GM12878 (cell line): Measurements from ENCODE around the gene GNG12. TPM values are rescaled to one million over a fixed set of nuclear protein-coding genes. Genes with fewer than 3 reads are reported as not detected.

Experiments used
- ATAC-seq: fragments of 200-7000 bp; cut with Tn5 transposase; 3 replicates; pipeline ENCODE4 v1.9.1; 2020; ENCODE audit warnings: mild to moderate bottlenecking, moderate library complexity
- BruUV-seq: library from RNA; stranded (reverse); fragments of 400-500 nt; replicated peaks from 2 replicates; lab custom pipeline; 2021; lab: Mats Ljungman, UMichigan
- CTCF ChIA-PET: fragments of 300-600 bp; sonication (Branson Sonifier 250); formaldehyde crosslinking; extraction: SDS; loops from one replicate; lab custom pipeline; 2021; ENCODE audit warnings: inconsistent platforms; lab: Yijun Ruan, JAX
- POLR2A ChIA-PET: fragments of 350-600 bp; formaldehyde crosslinking; extraction: SDS; loops from one replicate; lab custom pipeline; 2021; ENCODE audit warnings: inconsistent platforms; lab: Charles Lee
- RAD21 ChIA-PET: fragments of 300-600 bp; sonication (Branson Sonifier 250); formaldehyde crosslinking; loops from one replicate; lab custom pipeline; 2023; ENCODE audit warnings: antibody characterized with exemption; ENCODE audit not compliant: unreplicated experiment; lab: Charles Lee
- SMC1A ChIA-PET: fragments of 300-600 bp; sonication (Branson Sonifier 250); formaldehyde crosslinking; loops from one replicate; lab custom pipeline; 2023; ENCODE audit not compliant: unreplicated experiment, uncharacterized antibody; lab: Charles Lee
- DNase-seq: peaks from one replicate; pipeline ENCODE4 v3.0.0-alpha.2; 2011; ENCODE audit warnings: low read depth, low spot score
- FAIRE-seq: peaks from 3 replicates; lab custom pipeline; 2011; peaks lifted over from hg19 to GRCh38; lab: Jason Lieb, UNC
- H2AFZ ChIP-seq: 2 replicates; pipeline ENCODE4 v1.6.0; 2011; ENCODE audit warnings: low read depth, low read length, control low read depth; ENCODE audit not compliant: control insufficient read depth
- H3K27ac ChIP-seq: 2 replicates; pipeline ENCODE4 v1.5.1; 2011; ENCODE audit warnings: control low read depth; ENCODE audit not compliant: control insufficient read depth, insufficient read depth
- H3K27me3 ChIP-seq, 2 experiments: replicated peaks in 1 of 2; 2 replicates each; pipeline versions ENCODE4 v1.6.0 to v1.6.1; 2011; ENCODE audit warnings: low read length in 1 of 2; ENCODE audit not compliant: control insufficient read depth in 2 of 2, insufficient read depth in 2 of 2
- H3K36me3 ChIP-seq, 2 experiments: 2 replicates each; pipeline ENCODE4 v1.5.1; 2011; ENCODE audit warnings: low read length in 1 of 2; ENCODE audit not compliant: control insufficient read depth in 2 of 2, insufficient read depth in 2 of 2
- H3K4me1 ChIP-seq: 2 replicates; pipeline ENCODE4 v1.6.1; 2011; ENCODE audit warnings: mild to moderate bottlenecking, low read length, moderate library complexity, mixed read lengths; ENCODE audit not compliant: control insufficient read depth, insufficient read depth
- H3K4me2 ChIP-seq: 2 replicates; pipeline ENCODE4 v1.6.0; 2011; ENCODE audit warnings: control low read depth; ENCODE audit not compliant: control insufficient read depth, insufficient read depth
- H3K4me3 ChIP-seq: fragments of 200-600 bp; sonication (generic); 2 replicates; pipeline ENCODE4 v1.5.1; 2016
- H3K79me2 ChIP-seq: 2 replicates; pipeline ENCODE4 v1.6.0; 2011; ENCODE audit warnings: low read length; ENCODE audit not compliant: control insufficient read depth, insufficient read depth
- H3K9ac ChIP-seq: 2 replicates; pipeline ENCODE4 v1.8.0; 2011; ENCODE audit warnings: low read length, control low read depth, mixed read lengths; ENCODE audit not compliant: control insufficient read depth, insufficient read depth
- H3K9me3 ChIP-seq: replicated peaks from 3 replicates; pipeline ENCODE4 v1.5.1; 2011; ENCODE audit warnings: mild to moderate bottlenecking, low read length; ENCODE audit not compliant: control insufficient read depth, insufficient read depth
- H4K20me1 ChIP-seq: 2 replicates; pipeline ENCODE4 v1.6.0; 2011; ENCODE audit not compliant: control insufficient read depth, insufficient read depth
- BCL11A ChIP-seq: IDR thresholded peaks from 2 replicates; pipeline ENCODE4 v1.6.1; 2011; ENCODE audit warnings: low read depth, low read length
- DPF2 ChIP-seq: fragments of 450-650 bp; IDR thresholded peaks from 2 replicates; pipeline ENCODE4 v1.6.1; 2017; ENCODE audit warnings: mild to moderate bottlenecking
- ELK1 ChIP-seq: IDR thresholded peaks from 2 replicates; pipeline ENCODE4 v1.6.1; 2012; ENCODE audit warnings: low read depth, low read length, improper control_type of control experiment
- FOXM1 ChIP-seq: IDR thresholded peaks from 2 replicates; pipeline ENCODE4 v1.6.1; 2012; ENCODE audit warnings: low read depth, mild to moderate bottlenecking, inconsistent platforms, low read length, moderate library complexity
- IKZF1 ChIP-seq: fragments of 450-650 bp; conservative IDR thresholded peaks from 2 replicates; pipeline ENCODE4 v1.6.1; 2017; ENCODE audit warnings: antibody characterized with exemption, mild to moderate bottlenecking
- IKZF2 ChIP-seq, 2 experiments: fragments of 450-650 bp; IDR thresholded peaks; 2 replicates each; pipeline ENCODE4 v1.6.1; 2017; ENCODE audit warnings: mild to moderate bottlenecking in 2 of 2, moderate library complexity in 2 of 2
- MEF2A ChIP-seq: IDR thresholded peaks from 2 replicates; pipeline ENCODE4 v1.6.1; 2011; ENCODE audit warnings: low read depth, mild to moderate bottlenecking, low read length, moderate library complexity; ENCODE audit not compliant: insufficient read depth
- MEF2B ChIP-seq: fragments of 450-650 bp; IDR thresholded peaks from 2 replicates; pipeline ENCODE4 v1.6.1; 2018; ENCODE audit warnings: mild to moderate bottlenecking, moderate library complexity; ENCODE audit not compliant: partially characterized antibody, poor library complexity, severe bottlenecking
- MLLT1 ChIP-seq: fragments of 450-650 bp; IDR thresholded peaks from 2 replicates; pipeline ENCODE4 v1.6.1; 2016; ENCODE audit warnings: mild to moderate bottlenecking
- MTA2 ChIP-seq: fragments of 450-650 bp; IDR thresholded peaks from 2 replicates; pipeline ENCODE4 v1.6.1; 2016; ENCODE audit warnings: low read depth, mild to moderate bottlenecking, moderate library complexity
- PAX5 ChIP-seq: IDR thresholded peaks from 2 replicates; pipeline ENCODE4 v1.6.1; 2011; ENCODE audit warnings: low read depth, low read length, borderline replicate concordance
- POLR2AphosphoS2 ChIP-seq: IDR thresholded peaks from 2 replicates; pipeline ENCODE4 v1.6.1; 2011; ENCODE audit warnings: low read depth, mild to moderate bottlenecking, low read length, improper control_type of control experiment, moderate library complexity
- RUNX3 ChIP-seq: IDR thresholded peaks from 2 replicates; pipeline ENCODE4 v1.6.1; 2012; ENCODE audit warnings: low read length, inconsistent platforms
- WGBS: methylation state at CpG from one replicate; pipeline ENCODE4 v1.1.6; 2016; ENCODE audit warnings: low lambda C conversion rate; ENCODE audit not compliant: insufficient replicate concordance, insufficient coverage; ENCODE audit errors: missing lambda C conversion rate; 5-methylcytosine and 5-hydroxymethylcytosine counted together
- in situ Hi-C: fragments of 300-500 bp; cut with MboI; formaldehyde crosslinking; loops from 9 replicates; pipeline ENCODE4 v1.14.3; 2018; ENCODE audit warnings: mixed read lengths
- intact Hi-C: fragments of 100-400 bp; cut with micrococcal nuclease; formaldehyde crosslinking; loops from one replicate; pipeline ENCODE4 v1.14.2; 2022; ENCODE audit not compliant: unreplicated experiment
- polyA plus RNA-seq, 11 experiments: library from polyadenylated mRNA; depleted of rRNA in 4 of 11; unstranded in 6 of 11; stranded (reverse) in 5 of 11; fragments of >200 nt; fragmentation: Nextera tagmentation in 4 of 11; fragmentation: Illumina TruSeq in 1 of 11; extraction: Ambion mirVana in 4 of 11; extraction: Trizol in 1 of 11; gene quantifications; 1 replicate in 1 of 11; 2 replicates in 10 of 11; pipeline versions ENCODE4 v1.2.1 to v1.2.3, GENCODE V29; 2011 to 2016; ENCODE audit warnings: inconsistent platforms in 2 of 11, missing spikeins in 2 of 11, low read depth in 1 of 11
- total RNA-seq, 4 experiments: library from RNA; depleted of rRNA in 3 of 4; stranded (reverse); fragments of >200 nt in 3 of 4; fragmentation: Illumina TruSeq in 1 of 4; extraction: Trizol in 1 of 4; gene quantifications; 2 replicates each; pipeline versions ENCODE4 v1.2.1 to v1.2.3, GENCODE V29; 2013 to 2021
- TF ChIP-seq, protein P1 (sequence below): IDR thresholded peaks from 2 replicates; pipeline ENCODE4 v1.6.1; 2012; ENCODE audit warnings: improper control_type of control experiment, low read depth, low read length; ENCODE audit not compliant: insufficient replicate concordance

GNG12 gene
- total and polyA plus RNA-seq, 10 of the 15 experiments (the other 5 are each of a cell fraction or from before 2014, with no cell fraction given): 0.22 to 32.8 (median 0.35) TPM

DNA sequence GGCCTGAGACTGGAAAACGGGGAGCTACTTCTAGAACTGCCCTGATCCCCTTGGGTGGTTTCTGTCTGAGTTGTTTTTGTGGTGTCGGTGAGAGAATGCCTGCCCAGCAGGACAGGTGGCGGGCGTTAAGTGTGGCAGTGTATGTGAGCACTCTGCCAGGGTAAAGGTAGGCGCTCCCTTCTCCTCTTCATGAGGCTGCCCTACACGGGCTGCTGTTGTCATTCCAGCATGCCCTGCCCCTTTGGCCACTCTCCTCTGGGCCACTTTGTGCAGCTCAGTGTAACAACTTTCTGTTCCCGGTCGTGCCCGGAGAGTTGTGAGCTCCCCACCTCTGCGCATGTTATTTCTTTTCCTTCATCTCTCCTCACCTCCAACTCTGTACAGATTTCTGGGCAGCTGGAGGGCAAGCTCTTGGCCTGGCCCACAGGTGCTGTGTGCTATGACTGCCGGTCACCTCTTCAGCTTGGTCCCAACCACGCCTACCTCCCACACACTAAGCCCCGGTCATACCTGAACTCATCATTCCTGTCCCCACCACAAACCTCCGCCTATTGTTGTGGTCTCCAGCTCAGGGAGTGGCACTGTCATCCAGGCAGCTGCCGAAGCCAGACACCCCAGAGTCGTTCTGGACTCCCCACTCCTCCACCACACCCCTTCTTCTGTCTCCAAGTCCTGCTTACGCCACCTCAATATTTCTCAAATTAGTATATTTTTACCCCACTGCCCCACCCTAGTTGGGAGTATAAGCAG lies 79.3 kb downstream of the GNG12 start (continued):
- 0 out of 2 replicates have a peak, but pooled peaks have one; percentile 13 for TF ChIP-seq PAX5
- TF ChIP-seq MTA2: peak; percentile 48; the same call in 1 of the 2 replicates
- peak; percentile 53 to 68; a peak in 2 of 4 replicates for TF ChIP-seq IKZF2 (IDR thresholded peaks at IDR 0.05)
- TF ChIP-seq MLLT1: 0 out of 2 replicates have a peak, but pooled peaks have one; percentile 55
- peak; percentile 54 for TF ChIP-seq RUNX3
- peak; percentile 70 for TF ChIP-seq DPF2
- 0 out of 2 replicates have a peak, but pooled peaks have one; percentile 34 for TF ChIP-seq BCL11A

DNA sequence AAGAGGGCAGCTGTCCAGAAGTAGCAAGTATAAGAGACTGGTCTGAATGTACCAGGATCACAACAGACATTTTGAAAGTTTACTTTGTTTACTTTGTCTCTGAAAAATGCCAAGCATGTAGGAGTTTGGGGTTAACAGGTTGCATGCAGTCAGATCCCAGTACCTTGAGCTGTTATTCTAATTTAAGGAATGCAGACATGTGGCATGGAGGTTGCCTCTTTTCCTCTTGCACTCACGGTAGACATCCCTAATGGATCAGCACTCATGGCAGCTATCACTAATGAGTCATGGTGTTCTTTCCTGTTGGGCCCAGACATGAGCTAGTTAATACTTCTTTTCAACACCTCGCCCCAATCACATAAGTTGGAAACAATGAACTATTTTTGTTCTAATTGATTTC lies 81.0 kb downstream of the GNG12 start:
- Histone ChIP-seq H3K27me3 (no peaks in the 10 kb centered on the region), H3K36me3 (no peaks in the 10 kb centered on the region), H4K20me1 (no peaks in the 10 kb centered on the region), H3K9ac (no peak overlapping the region), H3K9me3 (no peaks in the 10 kb centered on the region), H3K4me3 (no peak overlapping the region), H3K4me1 (peaks cover 31% of the 10 kb centered on the region), H3K4me2 (no peak overlapping the region), H3K27ac (no peak overlapping the region), H3K79me2 (no peaks in the 10 kb centered on the region), H2AFZ (no peak overlapping the region)
- ChIA-PET CTCF (interaction anchor here (0.9 to 10.8 kb wide), 10 partner anchors 8 to 215 kb away, joined by 3 to 213 read pairs (median 4); partner anchors contain the start of gene GADD45A), RAD21 (interaction anchor here (0.9 to 12.6 kb wide), 10 partner anchors 8 to 258 kb away, joined by 3 to 225 read pairs (median 4); partner anchors contain the start of gene GADD45A), SMC1A (interaction anchor here (0.5 to 14.1 kb wide), 13 partner anchors 8 to 581 kb away, joined by 3 to 227 read pairs (median 4); partner anchors contain the start of gene GADD45A), POLR2A (interaction anchor here (0.9 to 6.2 kb wide), 4 partner anchors 8 to 68 kb away, joined by 3 to 30 read pairs (median 4); partner anchors contain the start of gene GADD45A)
- no peak for DNase-seq
- 79% methylated on average over 2 of the region's 2 CpGs for WGBS
- FAIRE-seq: no peak
- intact Hi-C loops (no loop called here), in situ Hi-C loops (loop anchor here (10.0 kb wide), 1 partner anchor 418 kb away; no protein-coding TSS in a partner anchor)
- no TSS peak for BruUV-seq
- no peak for ATAC-seq
- TF ChIP-seq IKZF1 (no peak), FOXM1 (no peak), DPF2 (no peak), POLR2AphosphoS2 (no peak), ELK1 (no peak), MEF2B (no peak), MEF2A (no peak)
- TF ChIP-seq, protein P1, sequence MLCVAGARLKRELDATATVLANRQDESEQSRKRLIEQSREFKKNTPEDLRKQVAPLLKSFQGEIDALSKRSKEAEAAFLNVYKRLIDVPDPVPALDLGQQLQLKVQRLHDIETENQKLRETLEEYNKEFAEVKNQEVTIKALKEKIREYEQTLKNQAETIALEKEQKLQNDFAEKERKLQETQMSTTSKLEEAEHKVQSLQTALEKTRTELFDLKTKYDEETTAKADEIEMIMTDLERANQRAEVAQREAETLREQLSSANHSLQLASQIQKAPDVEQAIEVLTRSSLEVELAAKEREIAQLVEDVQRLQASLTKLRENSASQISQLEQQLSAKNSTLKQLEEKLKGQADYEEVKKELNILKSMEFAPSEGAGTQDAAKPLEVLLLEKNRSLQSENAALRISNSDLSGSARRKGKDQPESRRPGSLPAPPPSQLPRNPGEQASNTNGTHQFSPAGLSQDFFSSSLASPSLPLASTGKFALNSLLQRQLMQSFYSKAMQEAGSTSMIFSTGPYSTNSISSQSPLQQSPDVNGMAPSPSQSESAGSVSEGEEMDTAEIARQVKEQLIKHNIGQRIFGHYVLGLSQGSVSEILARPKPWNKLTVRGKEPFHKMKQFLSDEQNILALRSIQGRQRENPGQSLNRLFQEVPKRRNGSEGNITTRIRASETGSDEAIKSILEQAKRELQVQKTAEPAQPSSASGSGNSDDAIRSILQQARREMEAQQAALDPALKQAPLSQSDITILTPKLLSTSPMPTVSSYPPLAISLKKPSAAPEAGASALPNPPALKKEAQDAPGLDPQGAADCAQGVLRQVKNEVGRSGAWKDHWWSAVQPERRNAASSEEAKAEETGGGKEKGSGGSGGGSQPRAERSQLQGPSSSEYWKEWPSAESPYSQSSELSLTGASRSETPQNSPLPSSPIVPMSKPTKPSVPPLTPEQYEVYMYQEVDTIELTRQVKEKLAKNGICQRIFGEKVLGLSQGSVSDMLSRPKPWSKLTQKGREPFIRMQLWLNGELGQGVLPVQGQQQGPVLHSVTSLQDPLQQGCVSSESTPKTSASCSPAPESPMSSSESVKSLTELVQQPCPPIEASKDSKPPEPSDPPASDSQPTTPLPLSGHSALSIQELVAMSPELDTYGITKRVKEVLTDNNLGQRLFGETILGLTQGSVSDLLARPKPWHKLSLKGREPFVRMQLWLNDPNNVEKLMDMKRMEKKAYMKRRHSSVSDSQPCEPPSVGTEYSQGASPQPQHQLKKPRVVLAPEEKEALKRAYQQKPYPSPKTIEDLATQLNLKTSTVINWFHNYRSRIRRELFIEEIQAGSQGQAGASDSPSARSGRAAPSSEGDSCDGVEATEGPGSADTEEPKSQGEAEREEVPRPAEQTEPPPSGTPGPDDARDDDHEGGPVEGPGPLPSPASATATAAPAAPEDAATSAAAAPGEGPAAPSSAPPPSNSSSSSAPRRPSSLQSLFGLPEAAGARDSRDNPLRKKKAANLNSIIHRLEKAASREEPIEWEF: no peak
